IPS-11a (cell line): ENCODE results near the gene OTUD7B.

Source experiments
- H3K4me3 ChIP-seq: one replicate; pipeline ENCODE4 v1.5.1; 2013; ENCODE audit warnings: low read depth, low read length, control low read depth

OTUD7B gene

DNA sequence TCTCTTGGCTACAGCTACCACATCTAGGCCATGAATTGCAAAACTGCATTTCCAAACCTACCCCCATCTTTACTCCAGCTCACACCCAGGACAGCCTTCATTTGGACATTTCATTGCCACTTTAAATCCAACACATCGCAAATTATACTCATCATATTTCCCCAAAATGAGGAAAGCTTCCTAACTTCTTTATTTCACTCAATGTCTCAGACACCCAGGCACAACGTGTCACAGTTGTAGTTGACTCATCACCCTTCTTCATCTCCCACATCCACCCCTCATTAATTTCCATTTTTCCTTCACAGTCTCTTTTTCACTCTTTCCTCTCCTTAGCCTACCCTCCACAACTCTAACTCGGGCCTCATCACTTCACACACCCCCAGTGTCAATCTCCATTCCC lies 6.7 kb downstream of the OTUD7B start:
- no peak overlapping the region for H3K4me3 ChIP-seq

- no peak overlapping the region for H3K4me3 ChIP-seq
Measured at GRCh38 chr1:150002217-150002616, 8.3 kb downstream of the OTUD7B start.

DNA sequence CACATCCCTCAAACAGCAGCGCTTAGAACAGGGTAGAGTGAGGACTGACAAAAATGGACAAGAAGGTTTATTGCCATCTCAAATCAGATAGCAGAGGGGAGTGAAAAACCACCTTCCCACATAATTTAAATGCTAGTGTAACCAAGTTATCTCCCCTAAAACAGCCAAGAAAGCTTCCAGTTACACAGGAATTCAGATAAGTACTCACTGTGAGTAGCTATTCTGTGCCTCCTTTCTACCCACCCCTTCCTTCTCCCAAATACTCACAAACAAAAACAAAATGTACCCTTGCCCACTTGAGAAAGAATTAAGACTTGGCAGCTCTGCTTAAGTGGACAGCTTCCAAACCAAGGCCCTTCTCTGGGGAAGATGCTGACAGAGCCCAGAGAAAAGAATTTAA lies 9.1 kb downstream of the OTUD7B start:
- H3K4me3 ChIP-seq = no peak overlapping the region

- H3K4me3 ChIP-seq = no peak overlapping the region
Measured at GRCh38 chr1:149997585-149998262, 12.8 kb downstream of the OTUD7B start.

DNA sequence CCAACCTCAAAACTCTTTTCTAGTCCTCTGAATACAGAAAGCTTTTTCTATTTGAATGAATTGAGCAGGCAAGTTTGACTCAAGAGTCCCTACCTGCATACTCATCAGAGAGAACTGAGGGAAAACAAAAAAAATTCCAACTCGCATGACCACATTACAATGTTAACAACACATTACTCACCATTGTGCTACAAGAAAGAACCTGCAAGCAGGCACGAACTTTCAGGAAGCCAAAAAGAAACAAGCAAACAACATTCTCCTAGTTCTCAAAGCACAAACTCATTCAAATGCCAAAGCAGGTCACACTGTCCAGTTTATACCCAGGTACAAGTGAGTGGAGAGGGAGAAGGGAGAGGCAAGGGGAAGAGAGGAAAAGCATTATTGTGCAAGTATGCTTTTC lies 14.6 kb downstream of the OTUD7B start:
- no peak overlapping the region for H3K4me3 ChIP-seq

GRCh38 chr1:149993764-149994163 lies 16.8 kb downstream of the OTUD7B start:
- no peak overlapping the region for H3K4me3 ChIP-seq

DNA sequence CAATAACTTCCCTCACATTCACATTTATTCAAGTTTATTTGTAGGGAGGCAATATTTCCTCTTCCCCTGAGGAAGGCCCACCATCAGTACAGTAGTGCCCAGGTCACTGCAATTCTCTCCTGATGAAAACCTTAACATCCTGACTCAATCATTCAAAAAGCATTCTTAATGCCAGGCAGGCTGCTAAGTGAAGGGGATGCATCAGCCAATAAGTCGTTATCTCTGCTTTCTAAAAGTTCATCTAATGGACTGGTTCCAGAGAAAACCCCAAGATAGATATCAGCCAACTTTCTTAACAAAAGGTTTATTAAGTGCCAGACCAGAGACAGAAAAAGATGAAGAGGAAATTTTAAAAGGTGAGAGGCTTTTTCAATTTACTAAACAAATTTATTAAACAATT lies 17.3 kb downstream of the OTUD7B start:
- H3K4me3 ChIP-seq = no peak overlapping the region

DNA sequence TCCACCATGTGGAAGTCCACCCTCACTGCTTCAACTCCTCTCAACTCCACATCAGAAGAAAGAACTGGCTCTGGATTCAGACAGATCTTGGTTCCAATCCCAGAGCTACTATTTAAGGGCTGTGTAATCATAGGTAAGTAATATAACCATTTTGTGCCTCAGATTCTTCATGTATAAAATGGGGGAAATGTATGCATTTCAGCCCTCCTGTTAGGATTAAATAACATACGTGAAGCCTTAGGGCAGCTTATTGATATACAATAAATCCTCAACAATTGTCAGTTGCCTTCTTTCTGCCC lies 23.3 kb downstream of the OTUD7B start:
- H3K4me3 ChIP-seq = no peak overlapping the region

DNA sequence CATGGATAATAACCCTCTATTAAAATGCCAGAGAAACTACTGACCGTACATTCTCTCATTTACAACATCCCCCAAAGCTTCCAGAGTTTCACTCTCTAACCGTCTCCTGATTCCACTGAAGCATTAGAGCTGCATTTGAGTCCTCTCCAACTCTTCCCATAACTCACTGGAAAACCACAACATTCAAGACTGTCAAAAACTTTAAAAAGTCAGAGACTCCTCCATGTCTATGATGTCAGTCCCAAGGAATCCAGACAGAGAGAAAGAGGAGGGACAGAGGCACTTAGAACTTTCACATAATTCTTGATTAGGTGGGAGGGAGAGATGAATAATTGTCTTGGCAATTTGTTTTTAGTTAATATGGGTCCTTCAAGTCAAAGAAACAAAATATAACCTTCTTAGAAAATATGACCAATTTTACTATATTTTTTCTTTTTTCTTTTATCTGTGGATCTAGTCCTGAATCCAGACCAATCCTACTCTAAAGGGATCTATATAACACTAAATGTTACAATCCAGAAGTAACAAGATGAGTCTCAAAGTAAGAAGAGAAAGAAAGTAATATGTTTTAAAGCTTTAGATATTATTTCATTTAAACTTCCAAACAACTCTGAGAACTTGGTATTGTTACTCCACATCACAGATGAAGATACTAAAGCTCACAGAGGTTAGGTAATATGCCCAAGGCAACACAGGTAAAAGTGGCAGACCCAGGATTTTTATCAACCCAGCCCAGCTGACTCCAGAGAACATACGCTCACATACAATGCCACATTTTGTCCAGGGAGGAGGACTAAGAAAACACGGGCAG lies 23.8 kb downstream of the OTUD7B start:
- H3K4me3 ChIP-seq = no peak overlapping the region

DNA sequence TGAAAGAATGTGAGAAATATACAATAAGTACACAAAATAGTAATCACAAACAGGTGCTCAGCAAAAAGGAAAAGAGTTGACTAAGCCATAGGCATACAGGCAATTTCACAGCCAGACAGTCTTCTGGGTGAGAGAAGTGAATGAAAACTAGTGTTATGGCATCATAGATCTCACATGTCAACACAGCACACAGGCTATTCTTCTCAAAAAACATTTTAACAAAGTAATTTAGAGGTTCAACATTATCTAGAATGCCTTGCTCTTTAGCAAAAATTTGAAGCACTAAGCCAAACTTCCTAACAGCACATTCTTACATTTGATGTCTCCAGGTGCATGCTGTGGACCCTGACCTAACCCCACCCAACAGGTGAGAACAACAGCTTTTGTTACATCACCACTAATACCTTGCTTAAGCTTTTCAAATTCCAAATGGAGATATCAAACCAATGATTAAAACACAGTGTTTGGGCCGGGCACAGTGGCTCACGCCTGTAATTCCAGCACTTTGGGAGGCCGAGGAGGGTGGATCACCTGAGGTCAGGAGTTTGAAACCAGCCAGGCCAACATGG lies 30.5 kb downstream of the OTUD7B start:
- no peak overlapping the region for H3K4me3 ChIP-seq

DNA sequence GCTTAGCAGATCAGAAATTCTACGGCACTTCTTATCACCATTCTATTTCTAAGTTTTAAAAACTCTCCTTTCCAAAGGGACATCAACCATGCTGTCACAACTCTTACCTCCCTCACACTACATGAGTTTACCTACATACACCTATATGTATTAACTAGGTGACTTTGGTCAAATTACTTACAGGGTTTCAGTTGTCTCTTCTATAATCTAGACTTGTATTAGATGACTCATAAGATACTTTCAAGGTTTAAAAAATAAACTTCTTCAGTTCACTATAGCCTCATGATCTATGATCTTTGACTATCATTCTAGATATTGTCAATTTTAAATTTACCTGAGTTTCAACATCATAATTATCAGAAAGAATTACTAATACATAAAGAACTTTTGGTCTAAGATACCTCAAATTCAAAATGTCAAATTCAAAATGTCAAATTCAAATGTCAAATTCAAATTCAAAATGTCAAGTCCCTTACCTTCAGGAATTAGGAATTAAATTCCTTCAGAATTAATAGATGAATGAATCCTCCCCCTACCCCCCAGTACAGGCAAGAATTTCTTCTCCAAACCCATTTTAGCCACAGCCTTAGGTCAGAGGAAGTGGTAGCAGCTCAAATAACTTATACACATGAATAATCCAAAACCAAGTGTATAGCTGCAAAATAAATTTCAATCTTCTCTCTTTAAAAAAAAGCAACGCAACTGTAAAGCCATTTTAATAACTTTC lies 31.1 kb downstream of the OTUD7B start:
- H3K4me3 ChIP-seq = no peak overlapping the region

- H3K4me3 ChIP-seq = no peak overlapping the region
Measured at GRCh38 chr1:149978547-149979023, 31.9 kb downstream of the OTUD7B start.

DNA sequence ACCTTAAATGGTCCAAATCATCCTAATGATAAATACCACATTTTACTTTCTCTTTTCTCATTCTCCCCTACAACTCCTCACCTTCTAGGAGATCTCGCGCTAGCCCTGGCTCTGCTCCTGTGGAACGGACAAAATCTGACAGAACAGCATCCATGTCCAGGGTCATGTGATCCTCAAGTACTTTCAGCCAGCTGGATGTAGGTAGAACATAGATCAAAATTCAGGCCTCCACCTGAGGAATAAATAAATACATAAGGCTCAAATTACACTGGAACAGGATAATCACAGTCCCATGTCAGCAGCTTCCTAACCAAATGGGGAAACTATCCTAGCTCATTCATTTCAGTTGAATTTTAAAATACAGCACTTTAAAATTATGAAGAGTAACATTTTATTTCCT lies 33.2 kb downstream of the OTUD7B start:
- no peak overlapping the region for H3K4me3 ChIP-seq

DNA sequence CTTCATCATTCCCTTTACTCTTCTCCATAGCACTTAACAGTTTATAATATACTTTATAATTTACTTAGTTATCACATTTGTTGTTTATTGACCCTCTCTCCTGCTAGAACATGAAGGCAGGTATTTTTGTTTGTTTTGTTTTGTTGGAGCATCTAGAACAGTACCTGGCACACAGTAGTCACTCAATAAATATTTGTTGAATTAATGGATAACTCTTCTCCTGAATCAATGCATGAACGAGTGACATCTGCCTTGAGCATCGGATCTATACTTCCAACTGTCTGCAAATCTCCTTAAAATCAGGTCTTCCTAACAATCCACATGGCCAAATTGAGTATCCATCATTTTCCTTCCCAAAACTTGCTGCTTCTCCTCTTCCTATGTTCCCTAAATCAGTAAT lies 38.0 kb downstream of the OTUD7B start:
- no peak overlapping the region for H3K4me3 ChIP-seq

- no peak overlapping the region for H3K4me3 ChIP-seq
Measured at GRCh38 chr1:149967646-149968045, 42.9 kb downstream of the OTUD7B start.

- no peak overlapping the region for H3K4me3 ChIP-seq
Measured at GRCh38 chr1:149967041-149967440, 43.5 kb downstream of the OTUD7B start.

GRCh38 chr1:149966405-149966804 lies 44.1 kb downstream of the OTUD7B start:
- H3K4me3 ChIP-seq = no peak overlapping the region

- no peak overlapping the region for H3K4me3 ChIP-seq
Measured at GRCh38 chr1:149965440-149965839, 45.1 kb downstream of the OTUD7B start.

DNA sequence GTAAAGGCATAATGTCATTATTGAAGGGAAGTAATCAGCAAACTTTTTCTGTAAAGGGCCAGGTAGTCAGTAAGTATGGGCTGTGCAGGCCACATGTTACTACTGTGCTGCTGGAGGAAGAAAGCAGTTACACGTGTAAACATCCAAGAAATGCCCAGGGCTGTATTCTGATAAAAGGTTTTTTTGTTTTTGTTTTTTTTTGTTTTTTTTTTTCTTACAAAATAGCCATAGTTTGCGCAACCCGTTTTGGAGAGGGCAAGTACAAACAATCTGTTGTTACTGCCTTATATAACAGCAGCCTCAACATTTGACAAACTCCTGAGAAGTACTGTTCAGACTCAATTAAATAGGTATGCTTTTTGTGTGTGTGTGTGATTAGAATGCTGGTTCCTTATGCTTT lies 47.2 kb downstream of the OTUD7B start:
- H3K4me3 ChIP-seq = no peak overlapping the region

DNA sequence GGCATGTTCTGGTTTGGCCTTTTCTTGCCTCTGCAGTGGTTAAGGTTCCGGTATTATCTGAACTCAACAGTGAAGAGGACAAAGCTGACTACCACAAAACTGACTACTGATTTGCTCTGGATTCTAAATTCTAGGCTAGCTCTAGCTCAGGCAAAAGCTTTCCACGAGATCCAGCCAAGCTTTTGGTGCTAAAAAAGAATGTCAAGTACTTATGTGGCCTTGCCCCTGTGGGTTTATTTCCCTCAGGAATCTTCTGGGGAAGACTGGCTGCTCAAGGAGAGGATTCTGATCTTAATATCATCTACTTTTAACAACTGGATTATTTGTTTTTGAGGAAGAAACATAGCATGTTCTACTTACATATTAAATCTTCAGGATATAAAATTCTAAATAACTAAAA lies 47.8 kb downstream of the OTUD7B start:
- H3K4me3 ChIP-seq = no peak overlapping the region

GRCh38 chr1:149962039-149962647 lies 48.4 kb downstream of the OTUD7B start:
- no peak overlapping the region for H3K4me3 ChIP-seq
